Measurements from ENCODE around the gene PRR5L.
"Not testable (repeated sequence)": the region's sequence is repeated elsewhere in the genome, so short reads cannot be mapped to it uniquely, and the experiment has no call there.

Gene PRR5L

GRCh38 chr11:36511062-36511461 is 215.0 kb downstream of the PRR5L start:
- DNase-seq: not testable (repeated sequence)

GRCh38 chr11:36512016-36512415 is 215.9 kb downstream of the PRR5L start:
- DNase-seq: no peak

GRCh38 chr11:36513965-36514364 is 217.9 kb downstream of the PRR5L start:
- no peak for DNase-seq

Data from MV-4-11 (cell line).